ENCODE measurements around the gene DNAJB5. TPM values are rescaled to one million over a fixed set of nuclear protein-coding genes. Genes with fewer than 3 reads are reported as not detected.
"Not testable (repeated sequence)": the region's sequence is repeated elsewhere in the genome, so short reads cannot be mapped to it uniquely, and the experiment has no call there.

DNAJB5 gene
- total RNA-seq (2014; rRNA removed; shearing (Covaris generic)), result 2.1 and 3.7 TPM in 2 replicates

GRCh38 chr9:34989003-34989945 is at the start of gene DNAJB5:
Gene DNAJB5 (plus strand): TSS chr9:34989745. CDS start chr9:34990631, 886 bp downstream.
- DNase-seq (ENCODE audit: low spot score), result peak; percentile 97

DNA sequence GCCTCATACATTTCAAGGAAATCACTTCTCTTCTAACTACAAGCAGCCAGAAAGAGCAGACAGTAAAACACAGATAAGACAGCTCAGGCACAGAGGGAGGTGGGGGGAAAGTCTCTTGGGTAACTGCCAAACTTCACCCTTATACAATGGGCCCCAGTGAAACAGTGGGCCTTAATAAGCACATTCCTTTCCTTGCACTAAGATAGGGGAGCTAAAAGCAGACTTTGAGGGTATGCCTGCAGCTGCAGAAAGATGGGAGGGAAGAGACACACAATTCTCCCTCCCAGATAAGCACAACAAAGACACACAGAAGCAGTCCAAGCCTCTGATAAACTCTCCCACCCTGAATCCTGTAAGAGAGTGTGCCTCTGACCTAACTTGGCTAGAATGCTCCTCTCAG is 49.6 kb upstream of the DNAJB5 start:
- not testable (repeated sequence) for DNase-seq (ENCODE audit: low spot score)

DNA sequence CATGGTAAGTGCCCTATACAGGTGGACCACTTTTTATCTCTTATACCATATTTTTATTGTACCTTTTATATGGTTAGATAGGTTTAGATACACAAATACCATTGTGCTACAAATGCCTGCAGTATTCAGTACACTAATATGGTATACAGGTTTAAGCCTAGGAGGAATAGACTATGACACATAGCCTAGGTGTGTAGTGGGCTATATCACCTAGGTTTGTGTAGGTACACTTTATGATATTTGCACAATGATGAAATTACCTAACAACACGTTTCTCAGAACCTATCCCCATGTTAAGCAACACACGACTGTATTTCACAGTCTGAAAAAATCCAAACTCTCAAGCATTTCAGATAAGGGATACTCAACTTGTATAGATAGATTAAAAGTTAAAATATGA is 41.1 kb upstream of the DNAJB5 start:
- no peak for DNase-seq (ENCODE audit: low spot score)

DNA sequence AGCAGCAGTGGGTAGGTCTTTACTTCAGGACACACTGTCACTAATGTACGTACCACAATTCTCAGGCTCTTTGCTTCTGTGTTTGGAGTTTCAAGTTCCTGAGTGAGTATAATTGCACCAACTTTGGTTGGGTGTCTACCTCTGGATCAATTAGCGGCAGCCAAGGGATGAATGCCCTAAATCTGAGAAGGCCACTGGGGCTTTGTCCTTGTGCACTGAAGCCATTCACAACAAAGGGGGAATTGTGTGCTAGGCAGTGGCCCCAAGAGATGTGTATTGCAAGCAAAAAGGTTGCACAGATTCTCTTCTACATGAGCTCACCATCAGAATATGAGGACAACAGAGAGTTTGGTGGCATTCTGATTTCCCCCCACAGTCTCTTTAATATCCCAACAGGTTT is 35.3 kb upstream of the DNAJB5 start:
- no peak for DNase-seq (ENCODE audit: low spot score)

GRCh38 chr9:34956066-34956465 is 33.5 kb upstream of the DNAJB5 start:
- DNase-seq (ENCODE audit: low spot score), result not testable (repeated sequence)

- DNase-seq (ENCODE audit: low spot score), result no peak
These were observed 32.9 kb upstream of the DNAJB5 start for GRCh38 chr9:34956648-34957047.

DNA sequence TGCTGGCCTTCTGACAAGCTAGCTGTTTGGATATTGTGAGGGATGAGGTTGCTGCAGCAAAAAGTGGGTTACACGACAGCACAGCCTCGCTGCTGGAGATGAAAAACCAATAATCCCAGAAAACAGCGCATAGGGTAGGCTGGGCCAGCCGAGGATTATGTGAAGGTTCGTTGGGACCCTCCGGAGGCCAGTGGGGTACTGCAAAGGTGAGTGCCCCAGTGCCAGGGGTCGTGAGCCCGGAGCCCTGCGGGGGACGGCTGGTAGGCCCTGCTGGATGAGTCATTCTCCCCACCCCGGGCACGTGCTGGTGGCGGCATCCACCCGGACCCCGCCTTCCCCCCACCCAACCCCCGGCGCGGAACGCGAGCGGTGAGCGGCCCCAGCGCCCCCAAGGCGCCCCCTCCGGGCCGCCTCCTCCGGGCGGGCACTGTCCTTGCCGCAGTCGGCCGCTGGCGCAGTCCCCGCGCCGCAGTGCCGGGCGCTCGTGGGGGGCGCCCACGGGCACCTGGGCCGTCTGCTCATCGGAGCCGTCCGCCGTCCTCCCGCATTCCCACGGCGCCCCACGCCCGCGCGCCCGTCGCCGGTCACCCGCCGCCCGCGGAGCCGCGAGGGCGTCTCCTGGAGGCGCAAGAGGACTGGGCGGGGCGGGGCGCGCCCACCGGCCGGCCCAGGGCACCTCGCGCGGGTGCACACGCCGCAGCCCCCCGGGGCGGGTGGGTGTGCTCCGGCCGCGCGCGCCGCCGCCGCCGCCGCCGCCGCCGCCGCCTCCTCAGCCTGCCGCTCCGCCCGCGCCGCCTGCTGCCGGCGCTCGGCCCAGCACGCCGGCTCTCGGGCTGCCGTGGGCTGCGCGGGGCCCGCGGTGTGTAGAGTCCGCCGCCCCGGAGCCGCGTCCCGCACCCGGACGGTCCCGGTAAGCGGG is 31.8 kb upstream of the DNAJB5 start, which contains the start of gene PHF24:
TSS of gene PHF24 (plus strand) at position 794 of the 919 bp plus-strand sequence. CDS start 13,014 bp downstream, outside the sequence.
- DNase-seq (ENCODE audit: low spot score), result no peak

- DNase-seq (ENCODE audit: low spot score), result no peak
These were observed 31.0 kb upstream of the DNAJB5 start for GRCh38 chr9:34958411-34958982.

- DNase-seq (ENCODE audit: low spot score), result no peak
These were observed 30.1 kb upstream of the DNAJB5 start for GRCh38 chr9:34959461-34959860.

DNA sequence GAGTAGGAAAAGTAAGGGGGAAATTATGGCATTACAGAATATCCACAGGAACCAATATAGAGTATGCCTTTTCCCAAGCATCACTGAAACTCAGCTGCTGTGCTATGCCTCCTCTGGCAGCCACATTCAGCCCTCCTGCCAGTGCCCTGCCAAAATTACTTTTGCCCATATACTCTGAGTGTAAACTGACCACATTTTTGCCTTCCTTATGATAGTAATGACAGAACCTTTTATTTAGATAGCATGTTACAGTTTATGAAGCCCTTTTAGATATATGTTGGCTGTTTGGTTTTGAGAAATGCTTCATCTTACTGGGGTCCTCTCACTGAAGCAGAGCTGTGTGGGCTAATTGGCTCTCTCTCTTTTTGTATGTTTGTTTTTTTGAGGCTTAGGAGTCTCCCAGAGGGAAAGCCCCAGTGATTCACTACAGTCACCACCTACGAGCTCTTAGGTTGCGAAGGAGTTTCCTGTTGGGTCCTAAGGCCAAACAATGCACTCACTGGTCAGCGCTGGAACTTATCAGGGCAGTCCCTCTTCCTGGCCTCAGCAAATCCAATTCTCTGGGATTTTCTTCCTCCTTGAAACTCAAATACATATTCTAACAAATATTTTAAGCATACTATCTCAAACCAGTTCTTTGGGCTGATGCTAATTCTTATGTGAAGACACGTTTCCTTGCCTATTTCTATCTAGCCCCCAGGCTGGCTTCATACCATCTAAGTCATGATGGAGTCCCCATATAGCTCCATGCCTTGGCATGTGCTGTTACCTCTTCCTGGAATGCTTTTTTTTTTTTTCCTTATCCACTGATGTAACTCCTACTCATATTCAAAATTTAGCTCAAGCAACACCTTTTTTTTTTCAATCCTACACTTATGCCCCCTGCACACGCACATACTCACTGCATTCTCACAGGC is 27.7 kb upstream of the DNAJB5 start:
- DNase-seq (ENCODE audit: low spot score), result no peak

GRCh38 chr9:34962546-34962945 is 27.0 kb upstream of the DNAJB5 start:
- DNase-seq (ENCODE audit: low spot score), result no peak

DNA sequence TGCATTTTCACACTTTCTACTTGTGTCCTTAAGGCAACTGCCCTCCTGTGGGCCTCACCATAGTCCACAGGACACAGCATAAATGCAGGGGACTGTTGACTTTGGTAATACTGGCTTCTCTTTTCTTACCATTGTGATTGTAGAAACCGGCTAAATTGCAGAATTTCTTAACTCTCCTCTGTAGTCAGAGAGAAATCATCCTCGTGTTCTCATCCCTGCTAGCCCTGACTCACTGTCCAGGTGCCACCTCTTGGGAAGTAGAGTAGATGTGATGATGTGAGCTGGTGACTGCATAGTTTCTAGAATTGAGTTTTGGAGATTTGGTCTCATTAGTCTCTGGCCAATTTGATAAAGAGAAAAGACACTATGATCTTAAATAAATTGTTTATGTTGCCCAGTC is 26.0 kb upstream of the DNAJB5 start:
- DNase-seq (ENCODE audit: low spot score), result no peak

DNA sequence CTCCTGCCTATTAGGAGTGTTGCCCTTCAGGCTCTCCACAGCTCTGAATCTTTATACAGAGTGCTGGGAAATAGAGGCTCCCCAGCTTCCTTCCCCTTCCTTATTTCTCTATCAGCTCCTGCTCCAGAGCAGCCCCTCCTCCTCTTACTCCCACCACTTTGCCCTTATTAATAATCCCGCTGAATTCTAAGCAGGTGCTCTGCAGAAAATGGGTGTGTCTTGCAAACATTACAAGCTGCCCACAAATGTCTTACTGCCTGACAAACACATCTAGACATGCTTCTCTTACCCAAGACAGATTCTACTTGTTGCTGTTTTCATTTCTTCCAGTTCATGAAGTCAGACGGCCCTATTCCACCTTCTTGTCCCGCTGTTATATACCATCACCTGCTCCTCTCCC is 25.1 kb upstream of the DNAJB5 start:
- DNase-seq (ENCODE audit: low spot score), result no peak

DNA sequence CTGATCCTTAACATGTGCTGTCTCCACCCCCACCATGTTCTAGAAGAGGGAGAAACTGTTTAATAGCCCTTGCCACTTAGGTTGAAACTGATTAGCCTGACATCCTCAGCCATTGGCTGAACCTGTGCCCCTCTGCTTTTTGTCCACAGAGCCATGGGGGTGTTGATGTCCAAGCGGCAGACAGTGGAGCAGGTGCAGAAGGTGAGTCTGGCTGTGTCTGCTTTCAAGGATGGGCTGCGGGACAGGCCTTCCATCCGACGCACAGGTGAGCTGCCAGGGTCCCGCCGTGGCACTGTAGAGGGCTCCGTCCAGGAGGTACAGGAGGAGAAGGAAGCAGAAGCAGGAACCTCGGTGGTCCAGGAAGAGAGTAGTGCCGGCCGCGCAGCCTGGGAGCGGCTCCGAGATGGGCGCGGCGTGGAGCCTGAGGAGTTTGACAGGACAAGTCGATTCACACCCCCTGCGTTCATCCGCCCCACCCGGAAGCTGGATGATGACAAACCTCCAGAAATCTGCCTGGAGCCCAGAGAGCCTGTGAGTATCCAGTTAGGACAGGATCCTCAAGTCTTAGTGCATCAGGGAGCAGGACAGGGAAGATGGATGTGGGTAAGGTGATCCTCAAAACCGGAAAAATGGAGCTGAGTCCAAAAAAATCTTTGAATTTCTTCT is 18.3 kb upstream of the DNAJB5 start:
- no peak for DNase-seq (ENCODE audit: low spot score)

DNA sequence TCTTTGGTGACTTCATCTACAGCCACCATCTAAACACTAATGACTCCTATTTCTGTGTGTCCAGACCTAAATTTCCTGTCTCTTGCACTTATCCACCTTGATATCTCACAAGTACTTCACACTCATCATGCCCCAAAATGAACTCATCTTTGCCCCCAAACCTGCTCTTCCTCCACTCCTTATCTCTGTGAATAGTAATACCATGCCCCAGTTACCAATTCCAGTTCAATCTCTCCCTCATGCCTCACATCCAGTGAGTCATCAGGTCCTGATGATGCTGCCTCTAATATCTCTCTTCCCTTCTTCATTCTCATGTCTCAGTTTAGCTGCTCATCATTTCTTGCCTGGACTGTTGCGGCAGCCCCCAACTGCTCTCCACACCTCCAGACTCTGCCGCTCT is 14.9 kb upstream of the DNAJB5 start:
- DNase-seq (ENCODE audit: low spot score), result no peak

DNA sequence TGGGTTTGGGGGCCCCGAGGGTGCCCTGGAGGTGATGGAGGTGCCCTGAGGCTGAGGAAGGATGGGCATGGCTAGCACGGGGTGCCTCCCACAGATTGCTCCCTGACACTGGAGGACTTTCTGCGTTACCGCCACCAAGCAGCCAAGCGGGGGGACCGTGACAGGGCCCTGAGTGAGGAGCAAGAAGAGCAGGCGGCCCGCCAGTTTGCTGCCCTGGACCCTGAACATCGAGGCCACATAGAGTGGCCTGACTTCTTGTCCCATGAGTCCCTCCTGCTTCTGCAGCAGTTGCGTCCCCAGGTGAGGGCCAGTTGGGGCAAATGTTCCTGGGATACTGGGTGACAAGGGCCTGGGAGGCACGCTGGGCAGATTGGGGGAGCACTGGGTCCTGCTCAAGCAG is 13.1 kb upstream of the DNAJB5 start:
- no peak for DNase-seq (ENCODE audit: low spot score)

DNA sequence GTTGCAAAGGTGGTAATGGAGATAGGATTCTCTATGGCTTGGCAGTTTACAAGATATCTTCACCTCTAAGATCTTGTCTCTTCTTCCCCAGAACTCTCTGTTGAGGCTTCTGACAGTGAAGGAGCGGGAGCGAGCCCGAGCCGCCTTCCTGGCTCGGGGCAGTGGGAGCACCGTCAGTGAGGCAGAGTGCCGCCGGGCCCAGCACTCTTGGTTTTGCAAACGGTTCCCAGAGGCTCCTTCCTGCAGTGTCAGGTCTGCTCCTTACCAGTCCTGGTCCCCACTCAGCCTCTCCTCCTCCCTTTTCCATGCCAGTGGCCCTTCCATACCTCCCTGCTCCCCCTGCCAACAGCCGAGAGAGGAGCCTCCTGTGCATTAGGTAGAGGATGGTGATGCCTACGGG is 12.6 kb upstream of the DNAJB5 start:
- no peak for DNase-seq (ENCODE audit: low spot score)

- no peak for DNase-seq (ENCODE audit: low spot score)
These were observed 9.3 kb upstream of the DNAJB5 start for GRCh38 chr9:34980181-34980761.

- DNase-seq (ENCODE audit: low spot score), result no peak
These were observed 7.2 kb upstream of the DNAJB5 start for GRCh38 chr9:34982361-34982760.

DNA sequence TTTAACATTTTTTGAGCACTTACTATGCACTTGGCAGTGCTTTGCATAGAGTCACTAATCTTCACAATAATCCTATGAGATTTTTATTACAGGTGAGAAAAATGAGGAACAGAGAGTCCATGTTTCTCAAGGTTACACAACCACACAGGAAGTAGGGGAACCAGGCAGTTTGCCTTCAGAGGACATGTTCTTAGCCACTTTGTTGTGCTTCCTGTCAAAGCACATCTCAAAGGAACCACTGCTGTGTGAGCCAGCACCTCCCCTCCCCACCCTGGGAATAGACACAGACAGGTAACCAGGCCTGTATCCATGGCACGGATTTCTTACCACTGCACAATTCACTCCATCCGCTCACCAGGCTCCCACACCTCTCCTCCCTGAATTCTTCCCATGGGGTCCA is 6.3 kb upstream of the DNAJB5 start:
- DNase-seq (ENCODE audit: low spot score), result no peak

Measured in HT-29 (cell line).